GM23338 (cell line): Measurements from ENCODE around the gene ATL2. TPM values are rescaled to one million over a fixed set of nuclear protein-coding genes. Genes with fewer than 3 reads are reported as not detected.

Source experiments
- ATAC-seq: fragments of 200-7000 bp; cut with Tn5 transposase; 3 replicates; pipeline ENCODE4 v1.9.1; 2020
- DNase-seq: peaks from one replicate; pipeline ENCODE4 v3.0.0-alpha.2; 2015; ENCODE audit warnings: low spot score
- H2AFZ ChIP-seq: fragments of 200-600 bp; sonication (generic); 2 replicates; pipeline ENCODE4 v1.8.0; 2016; ENCODE audit warnings: antibody characterized with exemption, mild to moderate bottlenecking, moderate library complexity
- H3F3A ChIP-seq: fragments of 200-600 bp; sonication (generic); replicated peaks from 2 replicates; pipeline ENCODE4 v1.8.0; 2017; ENCODE audit warnings: antibody characterized with exemption, mixed run types, low read depth
- H3K27ac ChIP-seq: fragments of 200-600 bp; sonication (generic); 2 replicates; pipeline ENCODE4 v1.6.1; 2016; ENCODE audit warnings: low read depth
- H3K27me3 ChIP-seq: fragments of 200-600 bp; sonication (generic); 2 replicates; pipeline ENCODE4 v1.8.0; 2016; ENCODE audit warnings: mild to moderate bottlenecking, mixed run types, moderate library complexity; ENCODE audit not compliant: insufficient read depth
- H3K36me3 ChIP-seq: fragments of 200-600 bp; sonication (generic); 2 replicates; pipeline ENCODE4 v1.8.0; 2016; ENCODE audit warnings: mild to moderate bottlenecking; ENCODE audit not compliant: insufficient read depth
- H3K4me1 ChIP-seq: fragments of 200-600 bp; sonication (generic); 2 replicates; pipeline ENCODE4 v1.8.0; 2016; ENCODE audit warnings: mild to moderate bottlenecking, moderate library complexity; ENCODE audit not compliant: insufficient read depth
- H3K4me2 ChIP-seq: fragments of 200-600 bp; sonication (generic); 2 replicates; pipeline ENCODE4 v1.7.1; 2017; ENCODE audit warnings: mixed run types
- H3K4me3 ChIP-seq: fragments of 200-600 bp; sonication (generic); 2 replicates; pipeline ENCODE4 v1.6.1; 2016; ENCODE audit warnings: mixed run types
- H3K79me2 ChIP-seq: fragments of 200-600 bp; sonication (generic); replicated peaks from 2 replicates; pipeline ENCODE4 v1.8.0; 2017; ENCODE audit warnings: mild to moderate bottlenecking; ENCODE audit not compliant: insufficient read depth
- H3K9me2 ChIP-seq: fragments of 200-600 bp; sonication (generic); 2 replicates; pipeline ENCODE4 v1.8.0; 2017; ENCODE audit not compliant: insufficient read depth
- H4K20me1 ChIP-seq: fragments of 200-600 bp; sonication (generic); replicated peaks from 2 replicates; pipeline ENCODE4 v1.8.0; 2017; ENCODE audit warnings: mild to moderate bottlenecking; ENCODE audit not compliant: insufficient read depth
- H3K27ac Mint-ChIP-seq: 2 replicates; pipeline ENCODE4 v1.8.0; 2020; ENCODE audit warnings: inconsistent platforms, mild to moderate bottlenecking, moderate library complexity, mixed read lengths
- H3K27me3 Mint-ChIP-seq: 3 replicates; pipeline ENCODE4 v1.8.0; 2022; ENCODE audit warnings: low read depth, mild to moderate bottlenecking, moderate library complexity, mixed read lengths, inconsistent platforms; ENCODE audit not compliant: insufficient read depth, poor library complexity
- H3K36me3 Mint-ChIP-seq: 3 replicates; pipeline ENCODE4 v1.8.0; 2021; ENCODE audit warnings: low read depth, mild to moderate bottlenecking, inconsistent platforms, moderate library complexity, mixed read lengths
- H3K4me1 Mint-ChIP-seq: 3 replicates; pipeline ENCODE4 v1.8.0; 2020; ENCODE audit warnings: mild to moderate bottlenecking, inconsistent platforms, mixed read lengths
- H3K4me3 Mint-ChIP-seq: 3 replicates; pipeline ENCODE4 v1.8.0; 2021; ENCODE audit warnings: moderate library complexity, mild to moderate bottlenecking, inconsistent platforms, mixed read lengths
- H3K9me3 Mint-ChIP-seq: 3 replicates; pipeline ENCODE4 v1.8.0; 2020; ENCODE audit warnings: moderate library complexity, mild to moderate bottlenecking, inconsistent platforms, mixed read lengths
- EZH2 ChIP-seq: fragments of 200-600 bp; sonication (generic); IDR thresholded peaks from one replicate; pipeline ENCODE4 v1.8.0; 2017; ENCODE audit warnings: antibody characterized with exemption, mild to moderate bottlenecking, low read depth; ENCODE audit not compliant: unreplicated experiment
- JUNB ChIP-seq: IDR thresholded peaks from one replicate; pipeline ENCODE4 v1.6.1; 2016; ENCODE audit warnings: antibody characterized with exemption; ENCODE audit not compliant: unreplicated experiment
- NANOG ChIP-seq: IDR thresholded peaks from 2 replicates; pipeline ENCODE4 v1.6.1; 2016; ENCODE audit warnings: antibody characterized with exemption, borderline replicate concordance
- STAT1 ChIP-seq: IDR thresholded peaks from one replicate; pipeline ENCODE4 v1.6.1; 2016; ENCODE audit warnings: antibody characterized with exemption; ENCODE audit not compliant: unreplicated experiment
- polyA plus RNA-seq: library from polyadenylated mRNA; unstranded; fragments of >200 nt; fragmentation: Nextera tagmentation; extraction: Ambion mirVana; gene quantifications from 2 replicates; pipeline ENCODE4 v1.2.1, GENCODE V29; 2016
- total RNA-seq: library from RNA; depleted of rRNA; stranded (reverse); fragments of >200 nt; shearing (Covaris generic); gene quantifications from 2 replicates; pipeline ENCODE4 v1.2.3, GENCODE V29; 2014
- TF ChIP-seq, protein P1 (sequence below): IDR thresholded peaks from one replicate; pipeline ENCODE4 v1.6.1; 2018; ENCODE audit warnings: antibody characterized with exemption; ENCODE audit not compliant: unreplicated experiment
- TF ChIP-seq, protein P2 (sequence below): IDR thresholded peaks from 2 replicates; pipeline ENCODE4 v1.6.1; 2016; ENCODE audit warnings: antibody characterized with exemption
- TF ChIP-seq, protein P3 (sequence below), 2 experiments: fragments of 200-600 bp in 1 of 2; sonication (generic) in 1 of 2; conservative IDR thresholded peaks; 2 replicates each; pipeline versions ENCODE4 v1.5.1 to v1.6.1; 2016 to 2017; ENCODE audit warnings: antibody characterized with exemption in 2 of 2, low read depth in 2 of 2, mild to moderate bottlenecking in 2 of 2, moderate library complexity in 1 of 2

ATL2 gene
- total and polyA plus RNA-seq, 2 experiments from 2014 or later = 30.2 to 140 TPM

DNA sequence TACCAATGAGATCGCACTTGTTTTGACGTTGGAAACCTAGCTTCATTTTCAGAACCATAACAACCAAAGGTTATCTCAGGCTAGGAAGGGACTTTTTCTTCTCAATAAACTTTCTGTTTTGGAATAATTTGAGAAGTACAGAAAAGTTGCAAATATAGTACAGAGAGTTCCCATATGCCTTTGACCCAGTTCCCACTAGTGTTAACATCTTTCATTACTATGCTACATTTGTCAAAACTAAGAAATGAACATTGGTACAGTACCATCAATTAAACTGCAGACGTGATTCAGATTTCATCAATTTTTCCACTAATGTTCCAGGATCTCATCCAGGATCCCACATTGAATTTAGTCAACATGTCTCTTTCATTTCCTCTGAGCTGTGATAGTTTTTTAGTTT is 111.6 kb downstream of the ATL2 start (continued):
- TF ChIP-seq, protein P1, sequence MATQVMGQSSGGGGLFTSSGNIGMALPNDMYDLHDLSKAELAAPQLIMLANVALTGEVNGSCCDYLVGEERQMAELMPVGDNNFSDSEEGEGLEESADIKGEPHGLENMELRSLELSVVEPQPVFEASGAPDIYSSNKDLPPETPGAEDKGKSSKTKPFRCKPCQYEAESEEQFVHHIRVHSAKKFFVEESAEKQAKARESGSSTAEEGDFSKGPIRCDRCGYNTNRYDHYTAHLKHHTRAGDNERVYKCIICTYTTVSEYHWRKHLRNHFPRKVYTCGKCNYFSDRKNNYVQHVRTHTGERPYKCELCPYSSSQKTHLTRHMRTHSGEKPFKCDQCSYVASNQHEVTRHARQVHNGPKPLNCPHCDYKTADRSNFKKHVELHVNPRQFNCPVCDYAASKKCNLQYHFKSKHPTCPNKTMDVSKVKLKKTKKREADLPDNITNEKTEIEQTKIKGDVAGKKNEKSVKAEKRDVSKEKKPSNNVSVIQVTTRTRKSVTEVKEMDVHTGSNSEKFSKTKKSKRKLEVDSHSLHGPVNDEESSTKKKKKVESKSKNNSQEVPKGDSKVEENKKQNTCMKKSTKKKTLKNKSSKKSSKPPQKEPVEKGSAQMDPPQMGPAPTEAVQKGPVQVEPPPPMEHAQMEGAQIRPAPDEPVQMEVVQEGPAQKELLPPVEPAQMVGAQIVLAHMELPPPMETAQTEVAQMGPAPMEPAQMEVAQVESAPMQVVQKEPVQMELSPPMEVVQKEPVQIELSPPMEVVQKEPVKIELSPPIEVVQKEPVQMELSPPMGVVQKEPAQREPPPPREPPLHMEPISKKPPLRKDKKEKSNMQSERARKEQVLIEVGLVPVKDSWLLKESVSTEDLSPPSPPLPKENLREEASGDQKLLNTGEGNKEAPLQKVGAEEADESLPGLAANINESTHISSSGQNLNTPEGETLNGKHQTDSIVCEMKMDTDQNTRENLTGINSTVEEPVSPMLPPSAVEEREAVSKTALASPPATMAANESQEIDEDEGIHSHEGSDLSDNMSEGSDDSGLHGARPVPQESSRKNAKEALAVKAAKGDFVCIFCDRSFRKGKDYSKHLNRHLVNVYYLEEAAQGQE = no peak
- TF ChIP-seq STAT1 (no peak), NANOG (no peak), JUNB (no peak), EZH2 (no peak)
- TF ChIP-seq, protein P2, sequence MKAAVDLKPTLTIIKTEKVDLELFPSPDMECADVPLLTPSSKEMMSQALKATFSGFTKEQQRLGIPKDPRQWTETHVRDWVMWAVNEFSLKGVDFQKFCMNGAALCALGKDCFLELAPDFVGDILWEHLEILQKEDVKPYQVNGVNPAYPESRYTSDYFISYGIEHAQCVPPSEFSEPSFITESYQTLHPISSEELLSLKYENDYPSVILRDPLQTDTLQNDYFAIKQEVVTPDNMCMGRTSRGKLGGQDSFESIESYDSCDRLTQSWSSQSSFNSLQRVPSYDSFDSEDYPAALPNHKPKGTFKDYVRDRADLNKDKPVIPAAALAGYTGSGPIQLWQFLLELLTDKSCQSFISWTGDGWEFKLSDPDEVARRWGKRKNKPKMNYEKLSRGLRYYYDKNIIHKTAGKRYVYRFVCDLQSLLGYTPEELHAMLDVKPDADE = no peak
- TF ChIP-seq, protein P3, sequence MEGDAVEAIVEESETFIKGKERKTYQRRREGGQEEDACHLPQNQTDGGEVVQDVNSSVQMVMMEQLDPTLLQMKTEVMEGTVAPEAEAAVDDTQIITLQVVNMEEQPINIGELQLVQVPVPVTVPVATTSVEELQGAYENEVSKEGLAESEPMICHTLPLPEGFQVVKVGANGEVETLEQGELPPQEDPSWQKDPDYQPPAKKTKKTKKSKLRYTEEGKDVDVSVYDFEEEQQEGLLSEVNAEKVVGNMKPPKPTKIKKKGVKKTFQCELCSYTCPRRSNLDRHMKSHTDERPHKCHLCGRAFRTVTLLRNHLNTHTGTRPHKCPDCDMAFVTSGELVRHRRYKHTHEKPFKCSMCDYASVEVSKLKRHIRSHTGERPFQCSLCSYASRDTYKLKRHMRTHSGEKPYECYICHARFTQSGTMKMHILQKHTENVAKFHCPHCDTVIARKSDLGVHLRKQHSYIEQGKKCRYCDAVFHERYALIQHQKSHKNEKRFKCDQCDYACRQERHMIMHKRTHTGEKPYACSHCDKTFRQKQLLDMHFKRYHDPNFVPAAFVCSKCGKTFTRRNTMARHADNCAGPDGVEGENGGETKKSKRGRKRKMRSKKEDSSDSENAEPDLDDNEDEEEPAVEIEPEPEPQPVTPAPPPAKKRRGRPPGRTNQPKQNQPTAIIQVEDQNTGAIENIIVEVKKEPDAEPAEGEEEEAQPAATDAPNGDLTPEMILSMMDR (conservative IDR thresholded peaks at IDR 0.05; ENCODE audit: low read depth in 2 of 2) = no peak

DNA sequence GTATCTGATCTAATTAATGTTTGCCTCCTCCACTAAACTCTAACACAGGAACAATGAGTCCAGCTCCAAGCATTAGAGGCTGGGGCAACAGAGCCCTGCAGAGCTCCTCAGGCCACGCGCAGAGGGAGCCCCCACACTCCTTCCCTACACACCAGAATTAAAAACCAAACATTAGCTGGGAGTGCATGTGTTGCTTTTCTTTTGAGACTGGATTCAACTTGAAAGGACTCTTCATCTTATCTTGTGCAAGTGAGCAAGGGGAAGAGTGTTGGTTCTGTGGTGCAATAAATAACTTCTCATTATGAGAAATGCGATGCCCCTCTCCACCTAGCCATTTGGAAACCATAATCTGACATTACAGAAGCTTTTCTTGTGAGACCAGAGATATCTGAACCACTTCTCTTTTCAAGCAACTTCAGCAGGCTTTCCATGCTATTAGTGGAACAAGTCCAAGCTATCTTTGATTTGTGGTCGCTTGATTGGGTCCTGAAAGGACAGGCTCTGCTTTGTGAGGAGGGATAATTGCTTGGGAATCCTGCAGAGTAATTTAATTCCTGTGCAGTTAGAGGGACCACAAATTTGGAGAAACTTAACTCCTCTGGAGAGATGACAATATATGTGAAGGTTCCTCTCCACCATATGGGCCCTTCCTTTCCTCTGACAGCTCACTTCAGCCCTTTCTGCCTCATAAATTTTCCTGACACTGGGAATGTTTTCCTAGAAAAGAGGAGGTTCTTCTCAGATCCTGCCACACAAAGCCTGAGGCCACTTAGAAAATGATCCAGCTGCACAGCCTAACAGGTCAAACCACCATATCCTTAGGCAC is 112.5 kb downstream of the ATL2 start:
- Histone ChIP-seq H3F3A (no peaks in the 10 kb centered on the region), H3K4me2 (no peak overlapping the region), H3K9me2 (peaks cover 11% of the 10 kb centered on the region; the same call in 1 of the 2 replicates), H4K20me1 (no peaks in the 10 kb centered on the region), H3K27me3 (no peaks in the 10 kb centered on the region), H3K4me1 (no peaks in the 10 kb centered on the region; the same call in 1 of the 2 replicates), H2AFZ (no peak overlapping the region), H3K79me2 (no peaks in the 10 kb centered on the region), H3K4me3 (no peak overlapping the region), H3K36me3 (no peaks in the 10 kb centered on the region), H3K27ac (no peak overlapping the region)
- Mint-ChIP-seq H3K4me1 (peaks cover 4% of the 10 kb centered on the region; the same call in 2 of the 3 replicates), H3K36me3 (no peaks in the 10 kb centered on the region), H3K9me3 (no peaks in the 10 kb centered on the region), H3K27ac (no peak overlapping the region), H3K4me3 (no peak overlapping the region), H3K27me3 (peaks cover 4% of the 10 kb centered on the region)
- DNase-seq = no peak
- TF ChIP-seq NANOG = no peak
- TF ChIP-seq, protein P3 (conservative IDR thresholded peaks at IDR 0.05; ENCODE audit: low read depth in 2 of 2) = 0 out of 4 replicates have a peak, but pooled peaks of 1 of the 2 experiments have one; percentile 3
- TF ChIP-seq, protein P2 = no peak
- no peak for ATAC-seq
